GM18519 (cell line): ENCODE measurements around the gene MAP3K5.
"Not testable (repeated sequence)": the region's sequence is repeated elsewhere in the genome, so short reads cannot be mapped to it uniquely, and the experiment has no call there.

Experiments
- ATAC-seq: cut with Tn5 transposase; IDR thresholded peaks from one replicate; pipeline ENCODE4 v1.9.1; 2021; ENCODE audit warnings: mild to moderate bottlenecking, moderate library complexity; ENCODE audit not compliant: unreplicated experiment, low FRiP score

The MAP3K5 gene

DNA sequence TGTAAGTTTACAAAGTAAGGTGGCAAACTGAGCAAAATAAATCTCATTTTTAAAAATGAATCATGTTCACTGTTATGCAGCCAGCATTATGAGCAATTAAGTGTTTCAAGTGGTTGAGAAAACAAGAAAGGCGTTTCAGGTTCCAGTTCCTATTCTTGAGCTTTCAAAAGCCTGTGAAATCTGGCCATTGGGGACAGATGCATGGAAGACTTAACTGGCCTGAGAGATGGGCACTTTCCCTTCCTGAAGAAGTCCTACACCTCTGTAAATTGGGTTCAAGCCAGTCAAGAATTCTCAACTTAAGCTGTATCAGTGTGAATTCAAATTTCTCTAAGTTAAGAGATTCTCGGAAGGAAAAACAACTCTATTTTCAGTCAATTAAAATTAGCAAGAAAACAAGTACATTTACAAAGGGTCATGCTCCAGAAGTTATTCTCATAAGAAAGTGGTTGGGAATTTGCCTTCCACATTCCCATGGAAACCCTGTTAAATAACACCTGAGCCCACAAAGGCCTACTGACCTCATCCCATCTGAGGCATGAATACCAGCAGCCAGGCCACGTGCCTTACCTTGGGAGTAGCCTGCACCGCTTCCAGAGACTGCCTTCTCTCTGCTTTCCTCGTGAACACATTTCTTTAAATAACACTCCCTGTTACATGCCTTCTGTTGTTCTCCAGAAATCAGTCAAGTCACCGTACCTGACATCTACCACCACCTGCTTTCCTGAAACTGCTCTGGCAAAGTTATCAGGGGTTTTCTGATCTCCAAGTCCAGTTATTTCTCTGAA is 19.4 kb downstream of the MAP3K5 start:
- ATAC-seq: peak; percentile 52

DNA sequence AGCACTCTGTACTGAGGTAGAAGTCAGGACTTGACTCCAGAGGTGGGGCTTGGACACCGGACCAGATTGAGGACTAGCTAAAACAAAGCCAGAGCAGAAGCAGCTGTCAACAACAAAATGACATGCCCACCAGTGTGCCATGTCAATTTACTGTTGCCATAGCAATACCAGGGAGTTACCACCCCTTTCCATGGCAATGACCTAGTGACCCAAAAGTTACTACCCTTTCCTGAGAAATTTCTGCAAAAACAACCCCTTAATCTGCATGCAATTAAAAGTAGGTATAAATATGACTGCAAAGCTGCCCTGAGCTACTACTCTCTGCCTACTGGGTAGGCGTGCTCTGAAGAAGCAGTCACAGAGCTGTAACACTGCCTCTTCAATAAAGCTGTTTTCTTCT is 21.0 kb downstream of the MAP3K5 start:
- ATAC-seq: no peak

DNA sequence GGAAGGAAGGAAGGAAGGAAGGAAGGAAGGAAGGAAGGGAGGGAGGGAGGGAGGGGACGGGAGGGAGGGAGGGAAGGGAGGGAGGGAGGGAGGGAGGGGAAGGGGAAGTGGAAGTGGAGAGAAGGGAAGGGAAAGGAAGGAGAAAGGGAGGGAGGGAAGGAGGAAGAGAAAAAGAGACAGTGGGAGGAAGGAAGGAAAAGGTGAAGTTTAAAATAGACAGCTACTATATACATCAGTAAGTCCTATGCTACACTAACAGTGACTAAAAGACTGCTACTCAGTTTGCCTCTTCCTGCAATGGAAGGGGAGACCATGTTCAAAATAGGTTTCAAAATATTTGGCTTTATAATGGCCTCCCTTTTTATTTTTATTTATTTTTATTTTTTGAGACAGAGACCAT is 22.5 kb downstream of the MAP3K5 start:
- ATAC-seq: no peak

DNA sequence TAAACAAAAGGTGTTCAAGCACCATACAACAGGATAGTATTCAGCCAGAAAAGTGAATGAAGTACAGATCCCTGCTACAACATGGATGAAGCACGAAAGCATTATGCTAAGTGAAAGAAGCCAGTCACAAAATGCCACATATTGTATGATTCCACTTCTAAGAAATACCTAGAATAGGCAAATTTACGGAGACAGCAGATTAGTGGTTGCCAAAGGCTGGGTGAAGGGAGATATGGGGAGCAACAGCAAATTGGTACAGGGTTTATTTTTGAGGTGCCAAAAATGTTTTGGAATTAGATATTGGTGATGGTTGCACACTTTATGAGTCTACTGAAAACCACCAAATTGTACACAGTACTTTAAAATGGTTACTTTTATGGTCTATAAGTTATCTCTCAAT is 23.2 kb downstream of the MAP3K5 start:
- ATAC-seq: no peak

DNA sequence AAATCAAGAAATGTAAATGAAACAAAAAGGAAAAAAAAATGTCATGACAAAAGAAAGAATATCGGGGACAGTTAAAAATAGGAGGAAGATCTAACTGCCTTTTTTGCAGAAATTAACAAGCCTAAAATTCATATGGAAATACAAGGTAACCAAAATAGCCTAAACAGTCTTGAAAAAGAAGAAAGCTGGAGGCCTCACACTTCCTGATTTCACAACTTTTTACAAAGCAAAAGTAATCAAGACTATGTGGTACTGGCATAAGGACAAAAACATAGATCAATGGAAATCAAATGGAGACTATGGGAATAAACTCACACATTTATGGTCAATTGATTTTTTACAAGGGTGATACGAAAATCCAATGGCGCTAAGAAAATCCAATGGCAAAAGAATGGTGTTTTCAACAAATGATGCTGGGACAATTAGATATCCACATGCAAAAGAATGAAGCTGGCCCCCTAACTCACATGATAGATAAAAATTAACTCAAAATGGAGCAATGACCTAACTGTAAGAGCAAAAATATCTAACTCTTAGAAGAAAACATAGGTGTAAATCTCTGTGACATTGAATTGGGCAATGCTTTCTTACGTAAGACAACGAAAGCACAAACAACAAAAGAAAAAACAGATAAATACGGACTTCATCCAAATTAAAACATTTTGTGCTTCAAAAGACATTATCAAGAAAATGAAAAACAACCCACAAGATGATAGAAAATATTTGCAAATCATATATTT is 24.5 kb downstream of the MAP3K5 start:
- ATAC-seq: no peak

DNA sequence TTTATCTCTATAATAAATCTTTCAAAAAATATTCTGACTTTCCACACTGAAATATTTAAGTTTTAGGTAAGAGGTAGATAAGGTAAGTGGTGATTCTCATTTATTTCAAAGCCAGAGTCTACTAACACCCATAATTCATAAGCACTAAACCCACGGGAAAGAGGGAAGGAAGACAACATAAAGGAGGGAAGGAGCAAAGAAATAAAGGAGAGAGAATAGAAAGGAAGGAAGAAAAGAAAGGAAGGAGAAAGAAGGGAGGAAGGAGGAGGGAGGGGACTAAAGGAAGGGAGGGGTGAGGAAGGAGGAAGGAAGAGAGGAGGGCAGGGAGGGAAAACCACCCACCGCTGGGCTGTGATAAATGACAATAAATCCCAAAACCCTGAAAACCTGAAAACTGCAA is 25.2 kb downstream of the MAP3K5 start:
- ATAC-seq: no peak

DNA sequence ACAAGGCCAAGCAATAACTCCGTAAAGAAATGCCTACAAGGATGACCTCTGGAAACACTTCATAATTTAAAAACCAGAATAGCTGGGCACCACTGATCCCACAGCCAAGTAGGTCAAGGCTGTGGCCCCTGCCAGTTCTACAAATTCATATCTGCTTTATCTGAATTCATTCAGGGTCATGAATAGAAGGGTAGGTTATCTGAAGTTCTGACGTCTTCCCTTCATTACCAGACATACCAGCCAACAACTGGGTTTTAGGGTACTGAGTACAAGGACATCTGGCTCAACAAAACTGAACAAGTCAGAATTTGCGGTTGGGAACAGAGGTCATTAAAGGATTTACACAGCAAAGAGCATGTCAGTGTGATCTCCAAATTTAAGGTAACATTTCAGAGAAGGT is 26.0 kb downstream of the MAP3K5 start:
- ATAC-seq: no peak

DNA sequence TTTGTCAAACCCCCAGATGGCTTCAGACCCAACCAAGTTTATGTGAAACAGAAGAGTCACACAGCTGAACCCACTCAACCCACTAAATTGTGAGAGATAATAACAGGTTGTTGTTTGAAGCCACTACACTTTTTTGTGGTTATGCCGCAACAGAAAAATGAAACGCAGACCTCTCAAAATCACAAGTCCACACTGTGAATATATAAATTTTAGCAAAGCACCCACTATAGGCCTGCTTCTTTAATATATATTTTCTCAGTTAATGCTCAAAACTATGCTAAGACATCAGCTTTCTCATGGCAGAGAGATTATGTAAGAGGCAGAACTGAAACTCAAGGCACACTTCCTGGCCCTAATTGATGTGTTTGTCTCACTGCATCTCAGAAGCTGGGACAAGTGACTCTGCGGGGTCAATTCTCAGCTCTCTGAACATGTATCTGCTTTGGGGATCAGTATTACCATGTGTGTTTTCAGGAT is 27.7 kb downstream of the MAP3K5 start:
- ATAC-seq: peak; percentile 29

DNA sequence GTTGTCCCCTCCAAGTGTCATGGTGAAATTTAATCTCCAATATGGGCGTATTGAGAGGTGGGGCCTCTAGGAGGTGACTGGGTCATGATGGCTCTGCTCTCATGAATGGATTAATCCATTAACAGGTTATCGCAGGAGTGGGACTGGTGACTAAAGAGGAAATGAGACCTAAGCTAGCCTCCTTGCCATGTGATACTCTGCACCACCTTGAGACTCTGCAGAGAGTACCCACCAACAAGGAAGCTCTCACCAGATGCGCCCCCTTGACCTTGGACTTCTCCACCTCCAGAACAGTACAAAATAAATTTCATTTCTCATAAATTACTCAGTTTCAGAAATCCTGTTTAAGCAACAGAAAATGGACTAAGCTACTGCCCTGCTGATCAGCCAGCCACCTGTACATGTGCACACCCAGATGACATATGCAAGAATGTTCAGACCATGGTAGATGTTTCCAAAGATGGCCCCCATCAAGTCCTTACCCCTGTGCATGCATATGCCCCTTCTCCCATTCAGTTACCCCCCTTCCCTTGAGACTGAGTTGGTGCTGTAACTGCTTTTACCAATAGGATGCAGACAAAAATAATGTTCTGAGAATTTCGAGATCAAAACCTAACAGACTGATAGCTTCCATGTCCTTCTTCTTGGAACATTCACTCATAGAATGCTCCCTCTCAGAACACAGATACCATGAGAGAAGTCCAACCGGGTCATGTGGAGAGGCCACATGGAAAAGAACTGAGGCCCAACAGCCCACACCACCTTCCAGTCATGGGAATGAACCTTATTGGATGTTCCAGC is 28.4 kb downstream of the MAP3K5 start:
- peak; percentile 25 for ATAC-seq

DNA sequence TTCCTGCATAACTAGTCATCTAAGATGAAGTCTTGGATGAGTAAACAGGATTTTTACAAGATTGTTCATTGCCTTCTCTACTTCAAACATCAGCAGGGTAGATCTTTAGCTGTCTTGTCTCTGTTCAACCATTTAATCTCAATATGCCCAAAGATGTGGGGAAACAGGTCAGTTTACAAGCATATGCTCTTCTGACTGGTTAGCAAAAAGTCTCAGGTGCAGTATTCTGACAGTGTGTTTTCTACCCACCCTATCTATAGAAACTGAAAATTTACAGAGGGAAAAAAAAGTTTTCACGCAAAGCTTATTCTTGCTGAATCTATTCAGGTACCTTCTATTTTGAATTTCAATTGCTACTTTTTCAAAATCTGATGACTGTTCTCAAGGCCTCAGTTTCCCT is 29.0 kb downstream of the MAP3K5 start:
- peak; percentile 16 for ATAC-seq

DNA sequence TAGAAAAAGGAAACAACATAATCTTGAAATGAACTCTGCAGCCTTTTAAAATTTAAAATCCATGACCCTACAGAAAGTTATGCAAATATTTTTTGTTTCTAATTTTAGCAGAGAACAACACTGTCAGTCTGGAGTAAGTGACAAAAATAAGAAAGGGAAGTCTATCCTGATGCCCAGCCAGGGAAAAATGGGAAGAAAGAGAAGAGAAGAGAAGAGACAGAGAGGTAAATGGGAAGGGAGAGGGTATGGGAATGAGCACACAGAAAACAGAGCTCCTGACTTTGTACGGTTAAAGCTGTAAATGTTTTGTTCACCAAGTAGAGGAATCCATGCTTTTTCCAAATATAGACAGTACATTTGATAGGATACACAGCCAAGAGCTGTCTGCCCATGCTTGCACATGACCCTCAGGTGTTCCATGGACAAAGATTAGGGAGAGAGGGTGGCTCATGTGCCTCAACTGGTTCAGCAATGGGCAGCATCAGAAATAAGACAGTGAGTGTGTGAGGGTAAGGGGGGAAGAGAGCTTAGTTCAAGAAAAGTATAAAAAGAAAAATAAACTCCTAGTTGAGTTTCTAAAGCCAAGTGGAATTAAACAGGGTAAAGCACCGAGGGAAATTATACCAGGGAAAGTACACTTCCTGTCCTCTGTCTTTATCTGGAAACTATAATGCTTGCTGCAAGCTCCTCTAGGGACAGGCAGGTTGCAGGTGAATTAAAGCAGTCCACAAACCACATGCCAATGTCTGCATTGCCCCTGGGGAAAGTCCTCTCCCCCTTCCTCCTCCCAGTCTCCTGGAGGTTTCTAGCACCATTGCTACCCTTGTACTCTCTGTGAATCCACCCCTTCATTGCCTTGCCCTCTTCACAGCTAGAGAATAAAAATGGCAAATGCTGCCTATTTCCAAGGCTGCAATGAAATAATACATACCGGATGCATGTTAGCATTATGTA is 30.0 kb downstream of the MAP3K5 start:
- ATAC-seq: no peak

DNA sequence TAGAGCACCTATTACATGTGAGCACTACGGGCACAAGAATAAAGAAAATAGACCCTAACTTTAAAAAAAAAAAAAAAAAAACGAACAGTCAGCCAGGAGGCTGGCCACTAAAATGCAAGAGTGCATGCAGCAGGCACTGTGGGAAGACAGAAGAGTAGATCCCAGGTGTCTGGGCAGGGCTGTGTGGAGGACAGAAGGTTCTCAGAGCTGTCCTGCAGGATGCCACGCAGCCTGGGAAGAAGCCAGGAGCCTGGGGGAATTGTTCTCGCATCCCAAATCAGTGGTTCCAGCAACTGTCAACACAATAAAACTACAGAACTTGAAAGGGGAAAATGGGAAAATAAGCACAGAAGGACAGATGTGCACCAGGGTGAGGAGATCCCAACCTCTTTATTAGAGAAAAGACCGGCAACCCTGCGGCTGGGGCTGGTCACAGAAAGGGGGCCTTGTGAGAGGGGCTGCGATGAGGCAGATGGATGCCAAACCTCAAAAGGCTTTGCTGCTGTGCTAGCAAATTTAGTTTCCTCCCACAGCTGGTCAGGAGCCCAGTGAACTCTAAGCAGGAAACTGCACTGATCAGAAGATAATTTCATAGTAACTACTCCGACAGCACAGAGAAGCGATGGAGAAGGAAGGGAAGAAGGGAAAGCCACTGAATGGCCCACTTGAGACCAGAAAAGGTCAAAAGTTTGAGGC is 30.9 kb downstream of the MAP3K5 start:
- no peak for ATAC-seq

DNA sequence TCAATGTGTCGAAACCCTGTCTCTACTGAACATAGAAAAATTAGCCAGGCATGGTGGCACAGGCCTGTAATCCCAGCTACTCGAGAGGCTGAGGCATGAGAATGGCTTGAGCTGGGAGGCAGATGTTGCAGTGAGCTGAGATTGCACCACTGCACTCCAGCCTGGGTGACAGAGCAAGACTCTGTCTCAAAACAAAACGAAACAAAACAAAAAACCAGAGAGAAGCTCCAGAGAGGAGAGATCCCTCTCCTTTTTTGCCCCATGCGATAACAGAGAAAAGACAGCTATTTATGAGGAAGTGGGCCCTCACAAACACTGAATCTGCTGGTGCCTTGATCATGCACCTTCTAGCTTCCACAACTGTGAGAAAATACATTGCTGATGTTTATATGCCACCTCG is 31.5 kb downstream of the MAP3K5 start:
- not testable (repeated sequence) for ATAC-seq

DNA sequence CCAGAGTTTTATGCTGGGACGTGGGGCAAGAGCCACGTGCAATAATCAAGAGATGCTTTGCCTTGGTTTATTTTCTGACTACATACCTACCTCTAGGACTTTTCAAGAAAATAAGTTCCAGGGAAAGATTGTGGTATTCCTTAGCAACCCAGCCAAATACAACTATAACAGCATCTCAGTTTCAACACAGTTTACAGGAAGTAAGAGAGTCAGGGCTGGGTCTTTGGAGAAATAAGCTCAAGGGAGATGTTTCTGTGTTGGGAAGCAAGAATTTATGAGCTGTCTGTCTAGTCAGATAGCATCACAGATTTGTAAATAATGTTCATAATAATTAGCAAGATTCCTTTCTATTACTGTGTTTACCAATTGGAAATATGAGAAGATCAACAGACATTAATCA is 35.1 kb downstream of the MAP3K5 start:
- ATAC-seq: no peak

DNA sequence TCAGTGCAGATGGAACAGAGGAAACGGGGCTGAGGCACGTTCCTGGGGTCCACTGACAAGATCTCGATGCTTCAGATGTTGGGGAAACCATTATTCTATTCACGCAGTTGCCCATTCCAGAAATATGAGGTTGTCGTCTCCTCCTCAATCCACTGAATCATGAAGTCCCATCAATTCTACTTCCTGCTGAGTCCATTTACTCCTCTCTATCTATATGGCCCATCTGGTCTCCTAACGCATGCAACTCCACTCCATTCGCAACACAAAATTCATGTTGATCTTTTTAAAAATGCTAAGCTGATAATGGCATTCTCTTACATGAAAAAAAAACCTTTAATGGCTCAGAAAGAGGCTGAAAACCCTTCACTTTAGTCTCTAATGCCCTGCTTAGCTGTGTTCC is 37.5 kb downstream of the MAP3K5 start:
- no peak for ATAC-seq

DNA sequence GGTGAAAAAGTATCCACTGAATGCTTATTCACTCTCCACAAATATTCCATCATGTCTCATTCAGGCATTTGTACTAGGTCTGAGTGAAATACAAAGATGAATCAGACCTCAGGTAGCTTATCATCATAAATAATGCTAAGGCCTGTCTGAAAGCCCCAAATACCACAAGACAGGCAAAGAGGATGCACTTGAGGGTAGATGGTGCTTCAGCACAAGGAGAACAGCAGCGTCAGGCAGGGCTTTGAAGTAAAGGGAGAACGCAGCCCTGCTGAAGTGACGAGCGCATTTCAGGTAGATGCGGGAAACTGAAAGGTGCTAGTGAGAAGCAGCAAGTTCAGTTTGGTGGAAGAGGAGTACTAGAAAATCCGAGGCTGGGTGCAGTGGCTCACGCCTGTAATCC is 38.7 kb downstream of the MAP3K5 start:
- no peak for ATAC-seq

DNA sequence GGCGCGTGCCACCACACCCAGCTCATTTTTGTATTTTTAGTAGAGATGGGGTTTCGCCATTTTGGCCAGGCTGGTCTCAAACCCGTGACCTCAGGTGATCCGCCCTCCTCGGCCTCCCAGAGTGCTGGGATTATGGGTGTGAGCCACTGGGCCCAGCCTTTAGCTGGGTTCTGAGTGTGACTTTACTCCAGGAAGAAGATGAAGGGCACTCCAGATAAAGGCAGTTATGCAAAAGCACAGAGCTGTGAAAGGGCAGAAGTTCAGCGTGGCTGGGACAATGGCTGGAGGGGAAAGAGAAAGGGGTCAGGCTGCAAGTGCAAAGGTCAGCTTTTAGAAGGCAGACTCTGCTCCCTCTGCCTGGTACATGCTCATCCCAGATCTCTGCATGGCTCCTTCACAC is 39.7 kb downstream of the MAP3K5 start:
- ATAC-seq: no peak

DNA sequence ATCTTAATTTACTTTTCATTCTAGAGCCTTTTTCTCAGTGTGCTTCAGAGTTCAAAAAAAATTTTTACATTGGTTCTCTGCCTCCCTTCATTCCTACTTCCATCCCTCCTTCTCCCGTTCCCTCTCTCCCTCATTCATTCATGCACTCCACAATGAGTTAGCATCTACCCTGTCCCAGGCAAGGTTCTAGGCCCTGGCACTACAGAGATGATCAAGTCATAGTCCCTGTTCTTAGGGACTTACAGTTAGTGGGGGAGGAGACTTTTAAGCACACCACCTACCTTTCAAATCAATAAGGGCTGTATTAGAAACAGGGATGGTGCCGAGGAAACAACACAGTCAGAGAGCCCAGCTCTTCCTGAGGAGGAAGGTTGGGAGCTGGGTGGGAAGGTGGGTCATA is 40.3 kb downstream of the MAP3K5 start:
- no peak for ATAC-seq

DNA sequence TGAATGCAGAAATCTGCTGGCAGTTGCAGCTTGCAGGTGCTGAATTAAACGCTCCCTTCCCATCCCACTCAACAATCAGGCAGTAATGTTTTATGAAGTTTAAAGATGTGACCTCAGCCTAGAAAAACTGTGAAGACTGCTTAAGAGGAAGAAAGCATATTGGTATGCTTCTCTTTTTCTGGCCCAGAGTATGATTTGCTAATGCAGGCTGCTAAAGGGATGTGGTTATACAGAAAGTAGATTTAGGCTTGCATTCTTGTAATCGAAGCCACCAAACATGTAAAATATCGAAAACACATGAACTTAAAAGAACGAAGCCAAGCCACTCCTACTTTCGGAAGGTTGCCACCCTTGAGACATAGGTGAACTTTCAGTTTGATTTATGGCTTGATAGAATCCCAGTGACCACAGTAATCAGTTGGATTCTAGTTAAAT is 40.7 kb downstream of the MAP3K5 start:
- ATAC-seq: peak; percentile 75
